Stomach (tissue), 4 donors: ENCODE results near the gene PAFAH1B1.

Experiments used
- CTCF ChIP-seq, 7 experiments: fragments of 450-650 bp in 4 of 7; fragments of 200-600 bp in 3 of 7; sonication (generic) in 3 of 7; IDR thresholded peaks; one replicate each; pipeline ENCODE4 v1.5.1; 2016 to 2019; ENCODE audit warnings: antibody characterized with exemption in 7 of 7, control low read depth in 2 of 7, mild to moderate bottlenecking in 1 of 7
- EP300 ChIP-seq: sonication (generic); formaldehyde crosslinking; IDR thresholded peaks from one replicate; pipeline ENCODE4 v1.6.1; 2017; ENCODE audit warnings: antibody characterized with exemption
- POLR2A ChIP-seq, 4 donors: fragments of 450-650 bp; IDR thresholded peaks; one replicate each; pipeline ENCODE4 v1.6.1; 2016; ENCODE audit warnings: antibody characterized with exemption in 4 of 4, control low read depth in 2 of 4, mild to moderate bottlenecking in 1 of 4, moderate library complexity in 1 of 4
- POLR2AphosphoS5 ChIP-seq, 3 donors: sonication (generic); formaldehyde crosslinking; IDR thresholded peaks; one replicate each; pipeline ENCODE4 v1.6.1; 2016; ENCODE audit warnings: antibody characterized with exemption in 3 of 3

DNA sequence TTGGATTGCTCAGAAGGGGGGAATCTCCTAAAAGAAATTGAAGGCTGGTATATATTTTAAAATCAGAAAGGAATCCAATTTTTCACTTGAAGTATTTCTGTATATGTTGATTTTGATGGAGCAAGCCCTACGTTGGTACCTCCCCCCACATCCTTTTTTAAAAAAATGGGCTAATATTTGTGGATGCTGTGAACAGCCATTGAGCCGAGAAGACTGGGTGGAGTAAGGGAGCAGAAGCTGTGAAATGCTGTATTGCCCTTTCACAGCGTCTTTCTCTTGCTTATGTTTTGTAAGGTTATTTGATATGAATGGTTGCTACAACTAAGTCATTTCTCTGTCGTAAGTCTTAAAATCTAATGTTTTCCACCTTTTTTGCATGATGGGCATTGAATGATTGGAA lies 2.3 kb downstream of the PAFAH1B1 start:
- TF ChIP-seq CTCF (IDR thresholded peaks at IDR 0.05) (no peak), POLR2A (IDR thresholded peaks at IDR 0.05) (no peak), POLR2AphosphoS5 (IDR thresholded peaks at IDR 0.05) (no peak), EP300 (no peak)
